ENCODE data around the gene EMB. TPM values are rescaled to one million over a fixed set of nuclear protein-coding genes. Genes with fewer than 3 reads are reported as not detected.
"Not testable (repeated sequence)": the region's sequence is repeated elsewhere in the genome, so short reads cannot be mapped to it uniquely, and the experiment has no call there.

The EMB gene
- total and polyA plus RNA-seq, 2 of the 4 experiments (the other 2 are of a cell fraction): 1.2 to 1.4 TPM

GRCh38 chr5:50410932-50411331 lies 30.2 kb downstream of the EMB start:
- ATAC-seq (ENCODE audit: low read depth); CTCF ChIA-PET; H4K5ac ChIP-seq (ENCODE audit: low read depth, low read length); H2AFZ ChIP-seq (replicated peaks; ENCODE audit: low read length, poor library complexity); H3K56ac ChIP-seq (ENCODE audit: extremely low read depth, insufficient read depth, low read length); H3K4me1 ChIP-seq (ENCODE audit: control insufficient read depth, insufficient read depth, low read length); in situ Hi-C loops (cut with MboI; ENCODE audit: low sequenced_read_pairs); H3K9me3 ChIP-seq (ENCODE audit: control insufficient read depth, insufficient read depth, low read length); H3K14ac ChIP-seq (replicated peaks; ENCODE audit: low read depth, low read length); H4K20me1 ChIP-seq (ENCODE audit: insufficient read depth, low read length); H2AK9ac ChIP-seq (replicated peaks; ENCODE audit: low read depth, low read length, poor library complexity); H3K9ac ChIP-seq (ENCODE audit: low read depth, low read length); H2BK15ac ChIP-seq (ENCODE audit: low read depth, low read length); H4K91ac ChIP-seq (ENCODE audit: insufficient read depth, low read depth, low read length); dilution Hi-C loops (cut with HindIII; ENCODE audit: low sequenced_read_pairs, unreplicated experiment); POLR2A ChIA-PET (ENCODE audit: unreplicated experiment); H3K27ac ChIP-seq (ENCODE audit: insufficient read depth, low read length); H3K4me2 ChIP-seq (ENCODE audit: low read depth, low read length); H2AK5ac ChIP-seq (ENCODE audit: low read depth, low read length); H4K8ac ChIP-seq (ENCODE audit: low read depth in 2 of 2, low read length in 2 of 2); H2BK120ac ChIP-seq (ENCODE audit: low read depth, low read length); H3K23ac ChIP-seq (ENCODE audit: low read depth, low read length); H3K36me3 ChIP-seq (ENCODE audit: control insufficient read depth, insufficient read depth, low read length); H3K18ac ChIP-seq (ENCODE audit: low read depth, low read length); H3K4ac ChIP-seq (ENCODE audit: low read depth, low read length); H3K9me1 ChIP-seq (ENCODE audit: insufficient read depth, low read length); H3K79me1 ChIP-seq (ENCODE audit: low read depth in 1 of 2, low read length in 2 of 2); DNase-seq; intact Hi-C loops (cut with micrococcal nuclease); H2BK5ac ChIP-seq (ENCODE audit: low read depth, low read length, poor library complexity, severe bottlenecking); H3K4me3 ChIP-seq (ENCODE audit: insufficient read depth, low read depth, low read length); H3K27me3 ChIP-seq (ENCODE audit: control insufficient read depth, insufficient read depth, low read length); BruUV-seq (replicated peaks); H2BK20ac ChIP-seq (ENCODE audit: low read depth, low read length): not testable (repeated sequence)
- peak; percentile 84 for TF ChIP-seq MAFK (IDR thresholded peaks at IDR 0.05; ENCODE audit: low read depth, low read length)

All from IMR-90 (cell line).